GM21528 (cell line): ENCODE measurements around the gene MED25.
"Not testable (repeated sequence)": the region's sequence is repeated elsewhere in the genome, so short reads cannot be mapped to it uniquely, and the experiment has no call there.

Experiments used
- ATAC-seq: cut with Tn5 transposase; IDR thresholded peaks from one replicate; pipeline ENCODE4 v1.9.1; 2021; ENCODE audit warnings: mild to moderate bottlenecking, moderate library complexity; ENCODE audit not compliant: unreplicated experiment, low FRiP score

Gene MED25

DNA sequence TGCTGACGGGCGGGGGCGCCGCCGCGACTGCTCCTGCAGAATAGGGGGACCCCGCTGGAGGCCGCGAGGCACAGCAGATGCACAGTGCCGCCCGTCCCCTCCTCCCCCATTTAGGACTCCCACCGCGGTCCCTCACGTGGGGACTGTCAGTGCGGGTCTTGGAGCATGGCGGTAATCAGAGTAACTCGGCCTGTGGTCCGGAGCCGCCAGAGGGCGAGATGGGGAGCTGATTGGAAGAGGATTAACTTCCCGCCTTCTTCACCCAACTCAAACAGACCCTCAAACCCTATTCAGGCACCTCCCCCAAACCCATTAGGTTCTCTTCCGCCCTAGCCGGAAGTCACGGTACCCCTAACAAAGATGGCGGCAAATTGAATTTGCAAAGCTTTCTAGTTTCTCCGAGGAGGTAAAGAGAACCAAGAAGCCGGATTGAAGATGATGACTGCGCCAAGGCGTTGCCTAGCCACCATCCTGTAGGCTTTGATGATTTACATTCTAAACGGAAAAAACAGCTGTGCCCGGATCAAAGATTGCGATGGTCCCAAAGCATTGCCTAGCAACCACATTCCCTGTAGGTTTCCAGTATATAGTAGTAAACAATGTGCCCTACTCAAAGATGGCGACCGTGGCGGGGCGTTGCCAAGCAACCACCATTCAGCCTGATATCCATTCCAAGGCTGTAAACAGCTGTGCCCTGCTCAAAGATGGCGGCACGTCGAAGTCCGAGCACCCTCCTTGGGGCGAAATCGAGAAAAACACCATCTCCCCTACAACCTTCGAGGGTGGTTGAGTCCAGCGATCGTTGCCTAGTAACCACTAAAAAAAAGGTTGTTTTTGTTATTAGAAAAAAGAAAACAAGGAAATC is 4.9 kb upstream of the MED25 start, which contains the start of gene FUZ:
FUZ (minus strand) TSS at position 296 of the 865 bp plus-strand sequence; CDS start at position 110, 186 bp downstream.
- peak; percentile 42 for ATAC-seq

DNA sequence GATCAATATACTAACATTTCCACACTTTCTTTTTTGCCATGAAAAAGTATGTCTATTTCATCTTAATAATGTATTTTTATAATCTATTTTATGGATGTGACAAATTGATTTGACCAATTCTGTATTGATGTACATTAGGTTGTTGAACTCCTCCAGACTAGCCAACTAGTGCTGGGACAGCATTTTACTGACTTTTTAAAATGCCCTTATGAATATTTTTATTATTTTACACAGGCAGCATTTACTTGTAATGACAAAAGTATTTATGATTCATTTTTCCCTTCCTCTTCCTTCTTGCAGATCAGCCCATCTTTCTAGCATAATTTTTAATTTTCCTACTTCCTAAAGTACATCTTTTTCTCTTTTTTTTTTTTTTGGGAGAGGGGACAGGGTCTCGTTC is 4.1 kb upstream of the MED25 start:
- no peak for ATAC-seq

DNA sequence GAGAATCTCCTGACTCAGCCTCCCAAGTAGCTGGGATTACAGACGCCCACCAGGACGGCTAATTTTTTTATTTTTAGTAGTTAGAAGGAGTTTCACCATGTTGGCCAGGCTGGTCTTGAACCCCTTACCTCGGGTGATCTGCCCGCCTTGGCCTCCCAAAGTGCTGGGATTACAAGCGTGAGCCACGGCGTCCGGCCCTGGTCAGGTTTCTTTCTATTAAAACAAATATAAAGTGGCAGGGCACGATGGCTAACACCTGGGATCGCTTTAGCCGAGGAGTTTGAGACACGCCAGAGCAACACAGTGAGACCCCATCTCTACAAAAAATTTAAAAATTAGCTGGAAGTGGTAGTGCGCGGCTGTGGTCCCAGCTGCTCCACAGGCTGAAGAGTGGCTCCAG is 1.5 kb upstream of the MED25 start:
- no peak for ATAC-seq

DNA sequence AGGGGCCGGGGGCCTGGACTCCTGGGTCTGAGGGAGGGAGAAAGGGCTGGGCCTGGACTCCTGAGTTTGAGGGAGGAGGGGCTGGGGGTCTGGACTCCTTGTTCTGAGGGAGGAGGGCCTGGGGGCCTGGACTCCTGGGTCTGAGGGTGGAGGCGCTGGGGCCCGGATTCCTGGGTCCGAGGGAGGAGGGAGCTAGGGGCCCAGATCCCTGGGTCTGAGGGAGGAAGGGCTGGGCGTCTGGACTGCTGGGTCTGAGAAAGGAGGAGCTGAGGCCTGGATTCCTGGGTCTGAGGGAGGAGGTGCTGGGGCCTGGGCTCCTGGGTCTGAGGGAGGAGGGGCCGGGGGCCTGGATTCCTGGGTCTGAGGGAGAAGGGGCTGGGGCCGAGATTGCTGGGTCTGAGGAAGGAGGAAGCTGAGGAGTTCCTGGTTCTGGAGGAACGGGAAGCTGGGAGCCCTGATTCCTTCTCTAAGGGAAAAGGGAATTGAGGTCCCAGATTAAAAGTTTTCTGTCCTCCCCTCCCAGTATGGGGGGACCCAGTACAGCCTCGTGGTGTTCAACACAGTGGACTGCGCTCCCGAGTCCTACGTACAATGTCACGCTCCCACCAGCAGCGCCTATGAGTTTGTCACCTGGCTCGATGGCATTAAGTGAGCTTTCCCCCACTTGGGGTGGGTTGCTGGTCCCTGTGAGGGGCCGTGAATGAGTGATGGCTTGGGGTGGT is 721 bp downstream of the MED25 start:
- ATAC-seq, result no peak

DNA sequence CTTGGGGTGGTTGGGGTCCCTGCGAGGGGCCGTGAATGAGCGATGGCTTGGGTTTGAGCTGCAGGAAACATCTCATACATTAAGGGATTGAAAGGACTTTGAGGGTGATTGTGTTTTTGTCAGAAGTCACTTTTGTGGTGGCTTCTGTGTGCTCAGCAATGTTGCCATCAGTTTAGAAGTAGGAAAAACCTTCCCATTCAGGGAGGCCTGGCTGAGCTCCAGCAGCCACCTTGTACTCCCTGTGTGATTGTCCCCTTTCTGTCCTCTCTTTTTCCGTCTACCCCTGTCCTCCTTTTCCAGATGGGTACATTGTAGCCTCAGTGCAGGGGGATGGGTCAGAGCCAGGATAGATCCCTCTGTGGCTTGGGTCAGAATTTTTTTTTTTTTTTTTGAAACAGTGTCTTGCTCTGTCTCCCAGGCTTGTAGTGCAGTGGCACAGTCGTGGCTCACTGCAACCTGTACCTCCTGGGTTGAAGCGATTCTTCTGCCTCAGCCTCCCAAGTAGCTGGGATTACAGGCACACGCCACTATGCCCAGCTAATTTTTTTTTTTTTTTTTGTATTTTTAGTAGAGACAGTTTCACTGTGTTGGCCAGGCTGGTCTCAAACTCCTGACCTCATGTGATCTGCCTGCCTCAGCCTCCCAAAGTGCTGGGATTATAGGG is 1.5 kb downstream of the MED25 start:
- not testable (repeated sequence) for ATAC-seq

DNA sequence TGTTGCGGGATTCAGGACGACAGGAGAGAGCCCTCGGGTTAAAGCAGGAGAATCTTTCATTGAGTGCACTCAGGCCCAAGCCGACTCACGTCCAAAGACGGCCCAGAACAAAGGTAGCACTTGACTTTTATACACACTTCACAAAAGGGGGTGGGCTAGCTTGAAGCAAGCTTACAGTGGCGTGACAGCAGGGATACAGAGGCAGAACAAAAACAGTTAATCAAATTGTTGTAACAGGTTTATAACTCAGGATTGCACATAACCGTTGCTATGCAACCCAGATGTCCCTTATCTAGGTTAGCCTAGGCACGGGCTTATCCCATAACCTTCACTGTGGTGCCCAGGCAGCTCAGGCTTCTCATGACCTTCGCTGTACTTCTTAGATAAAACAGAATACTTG is 2.0 kb downstream of the MED25 start:
- ATAC-seq, result no peak

DNA sequence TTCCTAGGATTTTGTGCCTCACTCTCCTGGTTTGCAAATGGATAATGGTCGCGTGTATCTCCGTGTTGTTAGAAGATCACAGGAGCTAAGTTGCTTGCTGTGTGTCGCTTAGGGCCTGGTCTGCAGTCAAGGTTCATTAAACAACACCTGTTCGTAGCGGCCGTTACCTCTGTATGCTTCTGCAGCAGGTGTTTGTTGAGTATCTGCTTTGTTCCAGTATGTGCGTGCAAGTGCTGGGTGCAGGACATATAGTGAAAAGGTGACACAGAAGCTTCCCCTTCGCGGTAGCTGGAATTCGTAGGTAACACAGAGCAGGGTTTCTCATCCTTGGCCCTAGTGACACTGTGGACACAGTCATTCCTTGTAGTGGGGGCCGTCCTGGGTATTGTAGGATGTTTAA is 5.4 kb downstream of the MED25 start:
- no peak for ATAC-seq

DNA sequence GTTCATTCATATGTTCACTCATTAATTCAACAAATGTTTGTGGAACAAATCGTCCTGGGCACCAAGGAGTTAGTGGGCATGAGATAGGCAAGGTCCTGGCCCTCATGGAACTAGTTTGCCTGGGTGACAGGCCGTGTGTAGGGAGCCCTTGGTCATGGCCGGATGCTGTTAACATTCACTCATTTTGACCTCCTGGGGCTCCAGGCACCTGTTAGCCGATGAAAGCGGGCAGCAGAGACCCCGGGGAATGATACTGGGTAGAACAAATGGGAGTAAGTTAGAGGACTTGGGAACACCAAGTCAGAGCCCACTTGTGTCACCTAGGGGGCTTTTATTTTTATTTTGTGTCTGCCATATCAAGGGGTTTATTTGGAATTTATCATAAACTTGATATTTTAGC is 6.6 kb downstream of the MED25 start:
- ATAC-seq, result no peak

DNA sequence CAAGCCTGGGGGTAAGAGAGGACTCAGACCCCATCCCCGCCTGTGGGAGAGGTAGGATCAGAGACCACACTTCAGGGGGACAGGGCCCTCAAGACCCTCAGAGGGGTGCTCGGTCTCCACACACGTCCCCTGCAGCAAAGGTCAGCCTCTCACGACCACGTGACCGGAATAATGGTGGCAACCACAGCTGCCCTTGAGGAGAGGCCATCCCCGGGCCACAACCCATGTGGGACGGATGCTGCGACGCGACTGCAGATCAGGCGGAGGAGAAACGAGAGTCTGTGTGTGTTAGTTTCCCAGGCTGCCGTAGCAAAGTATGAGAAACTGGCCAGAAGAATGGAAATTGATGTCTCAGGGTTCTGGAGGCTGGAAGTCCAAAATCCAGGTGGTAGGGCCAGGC is 8.9 kb downstream of the MED25 start:
- ATAC-seq, result no peak

DNA sequence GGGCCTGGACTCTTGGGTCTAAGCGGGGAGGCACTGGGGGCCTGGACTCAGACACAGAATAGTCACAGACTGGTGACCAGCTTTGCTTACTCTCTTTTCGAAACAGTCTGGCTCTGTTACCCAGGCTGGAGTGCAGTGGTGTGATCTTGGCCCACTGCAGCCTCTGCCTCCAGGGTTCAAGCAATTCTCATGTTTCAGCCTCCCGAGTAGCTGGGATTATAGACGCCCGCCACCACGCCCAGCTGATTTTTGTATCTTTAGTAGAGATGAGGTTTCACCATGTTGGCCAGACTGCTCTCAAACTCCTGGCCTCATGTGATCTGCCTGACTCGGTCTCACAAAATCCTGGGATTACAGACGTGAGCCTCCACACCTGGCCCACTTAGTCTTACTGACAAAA is 11.1 kb downstream of the MED25 start:
- no peak for ATAC-seq

DNA sequence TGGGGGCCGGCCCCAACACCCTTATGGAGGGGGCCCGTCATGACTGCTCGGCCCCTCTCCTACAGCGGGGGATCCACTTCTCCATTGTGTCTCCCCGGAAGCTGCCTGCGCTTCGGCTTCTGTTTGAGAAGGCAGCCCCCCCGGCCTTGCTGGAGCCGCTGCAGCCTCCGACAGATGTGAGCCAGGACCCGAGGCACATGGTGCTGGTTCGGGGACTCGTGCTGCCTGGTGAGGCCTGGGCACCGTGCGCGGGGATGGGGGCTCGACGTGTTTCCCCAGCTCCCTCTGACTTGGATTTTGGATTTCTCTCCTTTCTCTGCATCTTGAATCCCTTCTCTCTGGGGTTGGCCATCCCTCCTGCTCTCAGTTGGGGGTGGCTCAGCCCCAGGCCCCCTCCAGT is 11.6 kb downstream of the MED25 start:
- ATAC-seq, result no peak

DNA sequence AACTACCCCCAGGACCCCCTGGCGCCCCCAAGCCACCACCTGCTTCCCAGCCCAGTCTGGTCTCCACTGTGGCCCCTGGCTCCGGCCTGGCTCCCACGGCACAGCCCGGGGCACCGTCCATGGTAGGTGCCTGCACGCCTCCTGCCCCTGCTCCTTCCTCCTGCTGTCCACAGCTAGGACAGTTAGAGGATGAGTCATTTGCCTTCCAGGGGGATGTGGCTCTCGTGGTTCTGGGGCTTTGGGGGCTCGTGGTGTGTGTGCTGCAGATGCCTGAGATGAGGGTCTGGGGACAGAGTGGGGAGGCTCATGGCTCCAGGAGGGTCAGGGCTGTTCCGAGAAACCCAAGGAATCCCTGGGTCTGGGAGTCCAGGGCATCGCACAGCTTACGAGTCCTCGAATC is 12.7 kb downstream of the MED25 start:
- no peak for ATAC-seq

DNA sequence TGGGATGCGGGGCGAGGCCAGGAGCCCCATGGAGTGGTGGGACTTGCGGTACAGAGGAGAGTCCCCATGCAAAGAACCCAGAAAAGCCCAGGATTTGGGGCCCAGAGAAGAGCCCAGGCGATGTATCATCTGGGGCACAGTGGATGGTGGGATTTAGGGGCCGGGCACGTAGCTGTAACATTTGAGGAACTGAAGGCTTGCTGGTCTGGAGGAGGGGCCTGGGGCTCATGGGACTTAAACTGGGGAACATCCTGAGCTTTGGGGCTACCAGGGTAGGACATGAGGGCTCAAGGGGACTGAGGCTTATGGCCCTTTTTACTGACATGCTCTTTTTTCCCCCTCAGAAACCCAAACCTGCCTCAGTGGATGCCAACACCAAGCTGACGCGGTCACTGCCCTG is 13.5 kb downstream of the MED25 start:
- no peak for ATAC-seq

DNA sequence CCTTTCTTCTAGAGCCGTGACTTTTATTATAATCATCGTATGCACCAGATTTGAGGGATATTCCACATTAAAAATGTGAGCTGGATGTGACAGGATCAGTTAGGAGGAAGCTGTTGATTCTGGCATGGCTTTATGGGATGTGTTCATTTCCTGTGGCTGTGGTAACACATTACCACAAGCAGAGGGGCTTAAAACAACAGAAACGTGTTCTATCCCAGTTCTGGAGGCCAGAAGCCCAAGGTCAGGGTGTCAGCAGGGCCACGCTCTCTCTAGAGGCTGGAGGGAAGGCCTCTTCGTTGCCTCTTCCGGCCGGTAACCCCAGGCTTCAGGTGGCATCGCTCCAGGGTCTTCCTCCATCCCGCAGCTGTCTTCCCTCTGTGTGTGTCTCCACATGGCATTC is 14.5 kb downstream of the MED25 start:
- no peak for ATAC-seq

DNA sequence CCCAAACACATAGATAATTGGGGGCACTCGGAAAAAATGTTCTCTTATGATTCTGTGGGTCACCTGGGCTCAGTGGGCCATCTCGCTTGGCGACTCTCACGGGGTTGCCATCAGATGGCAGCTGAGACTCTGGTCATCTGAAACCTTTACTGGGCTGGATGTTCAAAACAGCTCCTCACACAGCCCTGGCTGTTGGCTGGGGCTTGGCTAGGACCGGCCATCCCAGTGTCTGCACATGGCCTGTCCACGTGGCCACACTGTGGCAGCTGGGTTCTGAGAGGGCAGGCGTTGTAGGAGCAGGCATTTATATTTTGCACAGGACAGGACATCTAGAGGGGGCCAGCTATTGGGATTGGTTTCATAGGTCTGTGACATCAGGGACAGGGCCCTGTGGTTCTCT is 15.5 kb downstream of the MED25 start:
- no peak for ATAC-seq

DNA sequence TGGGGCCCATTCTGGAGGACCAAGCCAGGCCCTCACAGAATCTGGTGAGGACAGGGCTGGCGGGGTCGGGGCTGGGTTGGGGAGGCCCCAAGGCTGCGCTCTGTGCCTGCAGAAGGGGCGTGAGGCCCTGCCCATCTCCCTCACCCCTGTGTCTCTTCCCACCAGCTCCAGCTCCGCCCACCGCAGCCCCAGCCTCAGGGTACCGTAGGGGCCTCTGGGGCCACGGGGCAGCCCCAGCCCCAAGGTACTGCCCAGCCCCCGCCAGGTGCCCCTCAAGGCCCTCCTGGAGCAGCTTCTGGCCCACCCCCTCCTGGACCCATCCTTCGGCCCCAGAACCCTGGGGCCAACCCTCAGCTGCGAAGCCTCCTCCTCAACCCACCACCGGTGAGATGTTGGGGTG is 17.5 kb downstream of the MED25 start:
- ATAC-seq, result no peak

DNA sequence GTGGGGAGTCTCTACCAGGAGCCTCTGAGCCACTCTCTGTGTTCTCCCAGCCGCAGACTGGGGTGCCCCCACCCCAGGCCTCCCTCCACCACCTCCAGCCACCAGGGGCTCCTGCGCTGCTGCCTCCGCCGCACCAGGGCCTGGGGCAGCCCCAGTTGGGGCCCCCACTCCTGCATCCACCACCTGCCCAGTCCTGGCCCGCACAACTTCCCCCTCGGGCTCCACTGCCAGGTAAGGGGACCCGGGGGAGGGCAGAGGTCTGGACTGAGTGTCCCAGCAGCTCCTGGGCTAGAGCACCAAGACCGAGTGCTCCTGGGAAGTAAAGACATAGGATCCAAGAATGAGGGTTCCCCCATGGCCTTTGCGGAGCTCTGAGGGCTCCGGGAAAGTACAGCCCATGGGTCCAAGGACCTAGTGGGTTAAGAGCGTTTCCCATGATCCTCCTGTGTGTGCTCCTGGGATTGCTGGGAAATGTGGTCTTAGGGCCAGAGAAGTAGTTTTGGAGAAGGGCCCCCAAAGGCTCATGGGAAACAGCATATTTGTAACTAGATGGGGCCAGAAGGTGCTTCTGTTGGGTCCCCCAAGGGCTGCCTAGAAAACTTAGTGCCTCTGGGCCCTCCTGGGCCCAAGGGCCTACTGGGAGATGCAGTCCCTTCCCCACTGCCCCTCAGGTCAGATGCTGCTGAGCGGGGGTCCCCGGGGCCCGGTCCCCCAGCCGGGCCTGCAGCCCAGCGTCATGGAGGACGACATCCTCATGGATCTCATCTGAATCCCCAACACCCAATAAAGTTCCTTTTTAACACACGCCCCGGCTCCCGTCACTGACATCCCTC is 18.3 kb downstream of the MED25 start:
- ATAC-seq, result no peak

DNA sequence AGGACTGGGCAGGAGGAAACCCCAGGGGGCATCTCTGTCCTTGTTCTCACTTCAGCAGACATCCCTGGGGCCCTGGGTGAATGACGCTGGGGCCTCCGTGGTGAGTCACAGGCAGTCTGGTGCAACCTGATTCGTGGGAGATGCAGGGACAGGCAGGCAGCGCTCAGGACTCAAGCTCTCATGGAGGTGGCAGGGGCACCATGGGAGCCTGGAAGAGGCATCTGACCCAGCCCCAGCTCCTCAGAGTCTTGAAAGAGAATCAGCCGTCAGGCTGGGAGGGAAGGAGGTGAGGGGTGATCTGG is 18.9 kb downstream of the MED25 start:
- no peak for ATAC-seq

DNA sequence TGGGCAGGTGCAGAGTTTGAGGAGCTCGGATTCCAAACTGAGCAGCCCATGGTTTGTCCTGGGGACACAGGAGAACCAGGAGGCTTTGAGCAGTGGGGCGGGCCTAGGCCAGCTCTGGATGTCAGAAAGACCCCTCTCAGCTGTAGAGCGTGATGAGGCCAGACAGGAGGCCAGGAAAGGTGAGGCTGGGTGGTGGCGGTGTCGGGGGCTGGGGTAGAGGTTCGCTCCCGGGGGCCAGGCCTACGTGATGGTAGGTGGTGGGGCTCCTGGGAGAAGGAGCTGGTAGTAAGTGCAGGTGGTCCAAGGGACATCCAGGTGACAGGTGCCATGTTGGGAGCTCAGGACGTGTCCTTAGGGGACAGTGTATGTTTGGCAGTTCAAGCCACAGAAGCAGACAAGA is 19.3 kb downstream of the MED25 start:
- ATAC-seq, result no peak

DNA sequence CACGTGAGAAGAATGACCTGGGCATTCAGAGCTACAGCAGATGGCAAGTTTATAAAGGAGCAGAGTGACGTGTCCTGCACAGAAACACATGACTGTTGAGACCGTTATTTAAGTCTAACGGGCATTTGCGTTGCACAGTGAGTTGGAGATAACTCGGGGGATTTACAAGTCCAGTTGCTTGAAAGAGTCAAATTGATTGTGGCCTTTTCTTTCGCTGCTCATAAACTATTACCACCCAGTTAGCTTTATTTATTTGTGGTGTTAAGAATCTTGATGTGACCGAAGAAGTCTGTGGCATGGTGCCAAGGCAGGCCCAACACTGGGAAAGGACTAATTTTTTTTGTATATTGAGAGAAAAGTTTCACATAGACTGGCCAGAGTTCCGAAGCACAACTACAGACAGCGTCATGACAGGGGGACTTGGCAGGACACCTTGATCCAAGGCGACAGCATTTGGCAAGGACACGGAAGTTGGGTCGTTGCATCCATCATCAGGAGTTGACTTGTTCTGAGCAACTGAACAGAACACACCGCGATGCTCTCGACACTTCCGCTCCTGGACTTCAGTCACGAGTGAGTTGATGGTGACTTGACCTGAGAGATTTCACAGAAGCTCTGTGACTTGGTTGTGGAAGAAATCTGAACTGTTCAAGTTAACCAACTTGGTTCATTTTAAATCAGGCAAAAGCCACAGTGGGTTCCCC is 20.9 kb downstream of the MED25 start:
- ATAC-seq, result no peak
